Measurements from ENCODE around the gene GRIP2.

GRIP2 gene

DNA sequence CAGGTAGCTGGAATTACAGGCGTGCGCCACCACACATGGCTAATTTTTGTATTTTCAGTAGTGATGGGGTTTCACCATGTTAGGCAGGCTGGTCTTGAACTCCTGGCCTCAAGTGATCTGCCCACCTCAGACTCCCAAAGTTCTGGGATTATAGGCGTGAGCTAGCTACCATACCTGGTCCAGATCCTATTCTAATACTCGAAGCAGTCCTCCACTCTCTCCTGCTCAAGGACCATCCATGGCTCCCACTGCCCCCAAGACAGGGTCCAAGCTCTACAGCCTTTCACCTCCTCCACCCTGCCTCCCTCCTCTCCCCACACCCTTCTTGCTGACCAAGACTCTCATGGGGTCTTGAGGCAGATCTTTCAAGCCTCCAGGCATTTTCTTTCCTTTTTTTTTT lies 12.6 kb upstream of the GRIP2 start:
- FAIRE-seq (no peak), DNase-seq (ENCODE audit: insufficient read length, low spot score) (no peak)
- no peak for TF ChIP-seq POLR2A (IDR thresholded peaks at IDR 0.05; ENCODE audit: low read depth, low read length)

DNA sequence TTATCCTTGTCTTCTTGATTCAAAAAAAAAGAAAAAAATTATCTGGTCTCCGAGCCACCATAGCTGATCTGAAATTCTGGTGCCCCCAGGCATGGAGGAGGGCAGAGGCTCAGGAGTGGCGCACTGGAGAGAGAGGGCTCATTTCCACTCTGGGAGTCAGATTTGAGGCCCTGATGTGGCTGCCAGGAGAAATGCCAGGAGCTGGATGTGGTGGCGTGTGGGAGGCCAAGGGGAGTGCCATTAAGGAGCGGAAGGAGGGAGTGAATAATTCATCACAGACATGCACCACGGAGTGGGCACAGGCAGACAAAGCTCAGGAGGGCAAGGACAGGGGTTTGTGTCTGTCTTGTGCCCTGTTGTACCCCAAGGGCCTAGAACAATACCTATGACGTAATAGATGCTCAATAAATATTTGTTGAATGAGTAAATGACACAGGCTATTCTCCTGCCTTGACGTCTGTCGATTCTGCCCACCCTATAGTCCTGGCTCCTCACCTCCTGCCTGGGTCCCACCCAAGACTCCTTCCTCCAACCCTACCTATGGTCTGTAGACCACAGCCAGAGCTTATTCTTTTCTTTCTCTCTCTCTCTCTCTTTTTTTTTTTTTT lies 12.0 kb upstream of the GRIP2 start:
- no peak for TF ChIP-seq POLR2A (IDR thresholded peaks at IDR 0.05; ENCODE audit: low read depth, low read length)
- FAIRE-seq (no peak), DNase-seq (ENCODE audit: insufficient read length, low spot score) (no peak)

DNA sequence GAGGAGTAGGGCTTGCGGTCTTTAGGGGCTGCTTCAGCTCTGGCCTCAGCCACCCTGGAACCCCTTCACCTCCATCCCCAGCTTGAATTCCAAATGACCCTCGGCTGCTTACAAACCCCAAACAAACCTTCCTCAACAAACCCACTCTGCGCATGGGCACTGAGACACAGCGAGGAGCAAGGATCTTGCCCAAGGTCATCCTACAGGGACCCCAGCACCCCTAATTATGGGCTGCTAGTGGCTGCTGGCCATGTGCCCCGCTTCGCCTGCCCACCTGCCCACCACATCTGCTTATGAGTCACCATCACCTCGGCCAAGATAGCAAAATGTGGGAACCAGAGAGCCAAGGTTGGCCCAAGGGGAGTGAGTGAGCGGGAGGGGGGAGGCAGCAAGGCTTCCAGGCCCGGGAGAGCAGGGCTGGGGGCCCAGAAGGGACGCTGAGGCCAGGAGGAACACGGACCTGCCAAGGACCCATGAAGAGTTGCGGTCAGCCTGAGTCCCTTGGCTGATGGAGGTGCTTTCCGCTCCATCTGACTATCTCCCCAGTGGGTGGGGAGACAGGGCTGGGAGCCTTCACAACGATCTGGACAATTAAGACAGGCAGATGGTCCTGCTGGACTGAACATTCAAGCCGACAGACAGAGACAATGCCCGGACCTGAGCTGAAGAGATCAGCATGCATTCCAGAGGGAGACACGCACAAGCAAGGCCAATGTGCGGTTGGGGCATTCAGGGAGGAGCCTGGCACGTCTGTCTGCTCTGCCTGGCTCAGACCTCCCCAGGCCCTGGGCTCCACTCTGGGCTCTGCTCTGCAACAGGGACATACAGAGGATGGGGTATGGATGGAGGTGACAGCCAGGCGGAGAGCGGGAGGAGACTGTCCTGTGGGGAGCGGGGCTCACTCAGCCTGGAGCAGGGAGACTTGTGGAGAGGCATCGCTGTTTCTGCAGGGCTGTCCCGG lies 10.8 kb upstream of the GRIP2 start:
- FAIRE-seq = no peak
- DNase-seq (ENCODE audit: insufficient read length, low spot score) = no peak

DNA sequence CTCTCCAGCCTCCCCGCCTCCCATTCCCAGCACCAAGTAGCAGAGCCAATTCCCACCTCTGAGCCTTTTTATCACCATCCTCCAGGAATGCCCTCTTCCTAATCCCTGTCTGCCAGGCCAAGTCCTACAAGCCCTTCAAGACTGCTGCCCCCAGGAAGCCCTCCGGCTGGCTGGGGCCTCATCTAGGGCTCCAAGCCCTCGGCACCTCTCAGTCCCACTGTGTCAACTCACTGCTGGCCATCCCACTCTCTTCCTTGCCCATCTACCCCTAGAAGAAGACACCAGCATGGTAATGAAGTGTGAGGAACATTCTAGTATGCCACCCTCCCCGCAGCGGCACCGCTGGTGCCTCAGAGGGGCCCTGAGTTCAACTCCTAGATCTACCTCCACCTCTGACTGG lies 10.0 kb upstream of the GRIP2 start:
- TF ChIP-seq POLR2A (IDR thresholded peaks at IDR 0.05; ENCODE audit: low read depth, low read length) = no peak
- FAIRE-seq = no peak
- DNase-seq (ENCODE audit: insufficient read length, low spot score) = no peak

More for the DNA sequence above, 10.8 kb upstream of the GRIP2 start:
- TF ChIP-seq POLR2A (IDR thresholded peaks at IDR 0.05; ENCODE audit: low read depth, low read length) = no peak

DNA sequence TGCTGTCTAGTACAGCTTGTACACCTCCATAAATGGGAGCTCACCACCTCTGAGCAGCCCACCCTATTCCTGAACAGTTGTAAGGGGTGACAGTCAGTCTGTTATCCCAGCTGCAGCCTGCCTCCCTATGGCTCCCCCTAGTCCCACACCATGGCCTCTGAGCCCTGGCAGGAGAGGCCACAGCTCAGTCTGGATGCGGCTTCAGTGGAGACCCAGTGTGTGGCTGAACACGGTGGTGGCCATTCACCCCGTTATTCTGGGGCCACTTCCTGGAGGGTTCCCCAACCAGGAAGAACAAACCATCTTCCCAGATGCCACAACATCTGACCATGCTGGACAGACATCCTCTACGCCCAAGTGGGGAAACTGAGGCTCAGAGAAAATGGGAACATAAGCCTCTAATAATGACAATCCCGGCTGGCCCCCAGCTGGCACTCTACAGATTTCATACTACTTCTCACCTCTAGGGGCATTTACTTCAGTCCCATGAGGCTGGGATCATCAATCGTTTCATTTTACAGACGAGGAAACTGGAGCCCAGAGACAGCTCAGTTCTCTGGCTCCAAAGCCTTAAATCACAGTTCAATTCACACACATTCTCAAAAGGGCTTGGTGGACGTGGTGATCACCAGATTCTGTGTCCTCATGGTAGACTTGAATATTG lies 9.2 kb upstream of the GRIP2 start:
- peak; percentile 49 for DNase-seq (ENCODE audit: insufficient read length, low spot score)
- no peak for FAIRE-seq
- no peak for TF ChIP-seq POLR2A (IDR thresholded peaks at IDR 0.05; ENCODE audit: low read depth, low read length)

DNA sequence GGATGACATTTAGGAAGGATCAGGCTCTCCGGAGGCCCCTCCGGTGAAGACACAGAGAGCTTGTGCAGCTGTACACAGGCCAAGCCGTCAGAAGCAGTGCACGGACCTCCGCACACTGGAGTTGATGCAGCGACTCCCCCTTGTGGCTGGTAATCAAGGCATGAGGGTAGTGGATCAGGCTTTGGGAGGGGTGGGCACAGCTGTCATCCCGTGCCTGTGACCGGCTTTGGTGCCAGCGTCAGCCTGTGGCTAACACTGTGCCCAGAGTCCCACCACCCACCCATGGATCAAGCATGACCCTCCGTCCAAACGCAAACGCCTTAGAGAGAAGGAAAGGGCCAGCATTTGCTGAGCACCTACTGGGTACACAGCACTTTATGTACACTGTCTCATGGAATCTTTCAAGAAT lies 8.2 kb upstream of the GRIP2 start:
- FAIRE-seq (no peak), DNase-seq (ENCODE audit: insufficient read length, low spot score) (peak; percentile 45)
- TF ChIP-seq POLR2A (IDR thresholded peaks at IDR 0.05; ENCODE audit: low read depth, low read length) = no peak

DNA sequence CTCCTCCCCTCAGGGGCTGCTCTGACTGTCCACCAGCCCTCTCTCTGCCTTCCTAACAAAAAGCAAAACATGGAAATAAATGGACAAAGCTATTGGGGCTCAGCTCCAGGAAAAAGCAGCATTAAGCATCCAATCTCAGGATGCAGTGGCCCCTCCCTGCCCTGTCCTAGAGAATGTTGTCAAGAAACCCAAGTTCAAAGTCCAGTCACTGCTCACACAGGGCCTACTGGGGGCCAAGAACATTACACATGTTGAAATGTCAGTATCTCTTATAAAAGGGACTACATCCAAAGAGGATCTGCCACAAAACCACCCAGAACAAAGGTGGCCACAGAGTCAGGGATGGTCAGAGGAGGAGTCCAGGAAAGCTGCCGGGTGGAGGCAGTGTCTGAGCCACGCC lies 7.6 kb upstream of the GRIP2 start:
- no peak for FAIRE-seq
- DNase-seq (ENCODE audit: insufficient read length, low spot score) = no peak
- no peak for TF ChIP-seq POLR2A (IDR thresholded peaks at IDR 0.05; ENCODE audit: low read depth, low read length)

DNA sequence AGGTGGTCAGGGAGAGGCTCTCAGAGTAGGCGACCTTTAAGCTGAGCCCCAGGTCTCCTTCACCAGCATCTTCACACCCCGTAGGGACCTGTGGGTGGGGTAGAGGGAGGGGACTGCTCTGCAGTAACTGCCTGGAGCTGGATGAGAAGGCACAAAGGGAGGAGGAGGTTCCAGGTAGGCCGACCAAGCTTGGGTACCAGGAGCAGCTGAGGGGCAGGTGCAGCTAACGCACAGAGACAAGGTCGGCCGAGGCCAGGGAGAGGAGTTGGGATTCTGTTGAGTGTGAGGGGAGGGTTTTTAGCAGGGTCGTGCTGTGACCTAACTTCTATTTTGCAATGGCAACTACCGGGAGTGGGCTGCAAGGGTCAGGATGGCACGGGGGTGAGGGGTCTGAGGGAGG lies 5.9 kb upstream of the GRIP2 start:
- FAIRE-seq (no peak), DNase-seq (ENCODE audit: insufficient read length, low spot score) (no peak)
- TF ChIP-seq POLR2A (IDR thresholded peaks at IDR 0.05; ENCODE audit: low read depth, low read length) = no peak

DNA sequence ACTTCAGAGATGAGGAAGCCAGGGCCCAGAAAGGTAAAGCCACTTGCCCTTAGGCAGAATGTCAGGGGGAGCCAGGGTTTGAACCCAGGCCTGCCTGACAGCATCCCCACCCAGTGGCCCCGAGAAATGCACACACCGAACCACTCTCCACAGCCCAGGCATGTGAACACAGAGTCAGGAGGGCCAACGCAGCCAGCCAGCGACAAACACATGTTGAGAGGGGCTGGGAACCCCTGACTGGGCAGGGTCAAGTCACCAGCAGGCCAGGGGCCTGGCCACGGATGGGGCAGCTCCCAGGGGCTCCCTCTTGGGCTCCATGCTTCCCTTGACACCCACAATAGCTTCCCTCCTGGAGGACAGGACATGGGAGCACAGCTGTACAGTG lies 5.1 kb upstream of the GRIP2 start:
- FAIRE-seq (no peak), DNase-seq (ENCODE audit: insufficient read length, low spot score) (no peak)
- TF ChIP-seq POLR2A (IDR thresholded peaks at IDR 0.05; ENCODE audit: low read depth, low read length) = no peak

DNA sequence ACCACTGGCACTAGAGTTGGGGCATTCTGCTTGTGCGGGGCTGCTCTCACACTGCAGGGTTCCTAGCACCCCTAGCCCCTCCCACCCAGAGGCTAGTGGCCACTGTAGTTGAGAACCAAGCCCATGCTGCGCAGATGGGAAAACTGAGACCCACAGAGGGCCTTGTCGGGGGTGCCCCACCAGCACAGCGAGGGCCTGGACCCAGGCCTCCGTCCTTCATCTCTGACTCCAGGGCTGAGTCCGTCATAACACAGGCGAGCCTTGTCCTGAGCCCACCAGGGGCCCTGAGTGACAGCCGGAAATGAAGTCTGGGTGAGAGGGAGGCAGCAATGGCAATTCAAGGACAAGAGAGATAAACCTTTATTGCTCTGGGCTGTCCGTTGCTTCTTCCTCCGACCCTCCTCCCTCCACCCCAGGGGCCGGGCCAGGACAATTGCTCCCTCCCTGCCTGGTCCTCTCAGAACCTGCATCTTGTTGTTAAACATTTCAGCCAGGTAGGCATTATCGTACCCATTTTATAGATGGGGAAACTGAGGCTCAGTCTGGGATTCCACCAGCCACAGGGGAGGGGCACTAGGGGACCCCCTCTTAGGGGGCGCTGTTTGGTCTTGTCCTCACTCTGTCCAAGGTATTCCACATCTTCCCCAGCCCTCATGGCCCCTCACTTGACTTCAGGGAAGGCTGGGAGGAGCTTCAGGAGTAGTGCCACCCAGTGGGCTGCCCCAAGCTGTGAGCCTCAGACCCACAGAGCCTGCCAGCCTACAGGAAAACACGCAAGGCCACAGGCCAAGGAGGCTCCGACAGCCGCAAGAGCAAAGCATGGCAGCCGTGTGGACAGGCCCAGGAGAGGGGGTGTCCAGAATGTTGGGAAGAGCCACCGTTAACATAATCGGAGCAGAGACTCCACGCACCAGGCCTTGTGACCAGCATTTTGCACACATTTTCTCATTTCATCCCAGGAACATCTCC lies 4.4 kb upstream of the GRIP2 start:
- DNase-seq (ENCODE audit: insufficient read length, low spot score) (no peak), FAIRE-seq (no peak)
- TF ChIP-seq POLR2A (IDR thresholded peaks at IDR 0.05; ENCODE audit: low read depth, low read length) = no peak

DNA sequence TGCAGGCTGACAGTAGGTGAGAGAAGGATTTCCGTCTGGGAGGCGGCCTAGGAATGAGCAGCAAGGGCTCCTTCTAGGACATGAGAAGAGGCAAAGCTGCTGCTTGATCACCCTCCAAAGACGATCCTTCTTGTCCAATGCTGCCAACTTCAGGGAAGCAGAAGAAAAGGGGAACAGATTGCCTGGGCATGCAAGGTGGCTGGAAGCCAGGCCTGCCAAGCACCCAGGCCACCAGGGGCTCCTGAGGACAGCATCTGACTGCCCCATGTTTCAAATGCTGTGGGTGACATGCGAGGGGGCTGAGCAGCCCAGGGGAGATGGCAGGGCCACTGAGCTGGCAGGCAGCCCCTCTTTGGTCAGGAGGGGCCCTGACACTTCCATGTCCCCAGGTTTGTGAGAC lies 3.3 kb upstream of the GRIP2 start:
- FAIRE-seq (no peak), DNase-seq (ENCODE audit: insufficient read length, low spot score) (no peak)
- TF ChIP-seq POLR2A (IDR thresholded peaks at IDR 0.05; ENCODE audit: low read depth, low read length) = no peak

DNA sequence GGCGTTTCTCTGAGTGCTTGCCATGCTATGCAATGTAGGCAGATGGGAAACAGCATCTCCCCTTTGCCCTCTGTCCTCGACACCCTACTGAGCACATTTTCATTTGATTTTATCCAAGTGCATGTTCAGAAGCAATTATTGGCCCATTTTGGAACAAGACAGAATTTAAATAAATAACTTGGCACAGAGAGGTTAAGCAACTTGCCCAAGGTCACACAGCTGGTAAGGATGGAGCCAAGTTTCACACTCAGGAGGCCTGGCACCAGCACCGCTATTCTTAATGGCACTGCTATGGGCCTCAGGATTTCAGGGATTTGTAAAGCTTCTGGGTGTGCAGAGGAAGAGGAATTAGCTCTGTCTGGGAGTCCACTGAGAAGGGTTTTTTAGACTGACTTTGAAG lies 2.5 kb upstream of the GRIP2 start:
- no peak for DNase-seq (ENCODE audit: insufficient read length, low spot score)
- no peak for FAIRE-seq
- TF ChIP-seq POLR2A (IDR thresholded peaks at IDR 0.05; ENCODE audit: low read depth, low read length) = no peak

DNA sequence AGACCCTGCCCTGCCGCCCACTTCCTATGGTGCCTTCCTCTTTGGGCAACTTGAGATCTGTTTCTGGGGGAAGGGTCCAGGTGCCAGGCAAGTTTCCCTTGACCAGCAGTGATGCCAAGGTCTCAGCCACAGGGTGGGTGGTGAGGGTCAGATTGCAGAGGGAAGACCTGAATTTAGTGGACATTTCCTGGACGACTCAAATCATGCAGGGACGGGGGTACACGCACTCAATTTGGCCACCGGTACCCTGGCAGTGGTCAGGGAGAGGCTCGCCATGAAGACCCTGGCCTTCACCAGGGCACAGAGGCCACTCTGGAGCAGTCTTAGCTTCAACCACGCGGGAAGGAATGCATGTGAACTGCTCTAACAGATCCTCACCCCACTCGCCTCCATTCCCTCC lies 1.5 kb upstream of the GRIP2 start:
- FAIRE-seq (no peak), DNase-seq (ENCODE audit: insufficient read length, low spot score) (no peak)
- TF ChIP-seq POLR2A (IDR thresholded peaks at IDR 0.05; ENCODE audit: low read depth, low read length) = no peak

Data from H54 (cell line).